Measurements from ENCODE around the gene ASB3. TPM values are rescaled to one million over a fixed set of nuclear protein-coding genes. Genes with fewer than 3 reads are reported as not detected.

ASB3 gene
- total and polyA plus RNA-seq, 9 of the 15 experiments (the other 6 are each of a cell fraction or from before 2014, with no cell fraction given) = 13.6 to 35.3 (median 18.7) TPM

- Histone ChIP-seq H3K27me3 (ENCODE audit: control insufficient read depth in 2 of 2, insufficient read depth in 2 of 2, low read length in 2 of 2) (no peaks in the 10 kb centered on the region; a peak in 1 of 5 replicates), H3K27ac (ENCODE audit: extremely low read depth, low read depth, low read length) (peak overlapping the region; percentile 87), H3K9me3 (replicated peaks; ENCODE audit: control insufficient read depth, insufficient read depth, low read depth, low read length) (no peaks in the 10 kb centered on the region), H4K20me1 (replicated peaks; ENCODE audit: control insufficient read depth, insufficient read depth, low read length) (no peaks in the 10 kb centered on the region; the same call in 1 of the 2 replicates), H3K79me2 (ENCODE audit: control insufficient read depth, insufficient read depth, low read length) (peaks cover 97% of the 10 kb centered on the region), H3K4me2 (ENCODE audit: insufficient read depth, low read length) (peak overlapping the region; percentile 100), H3K36me3 (ENCODE audit: control insufficient read depth, insufficient read depth, low read length) (peaks cover 16% of the 10 kb centered on the region; the same call in 2 of the 3 replicates), H3K4me3 (peak overlapping the region; percentile 94), H3K4me1 (replicated peaks in 1 of 2; ENCODE audit: control insufficient read depth in 2 of 2, insufficient read depth in 2 of 2, low read length in 2 of 2) (peaks cover 4 to 11% of the 10 kb centered on the region in 2 experiments; a peak in 4 of 5 replicates), H3K9ac (ENCODE audit: insufficient read depth in 1 of 2, low read depth in 2 of 2, low read length in 2 of 2) (peak overlapping the region; percentile 93 to 98), H3K9me1 (ENCODE audit: control insufficient read depth, insufficient read depth, low read length) (no peaks in the 10 kb centered on the region), H2AFZ (ENCODE audit: low read depth, low read length) (peak overlapping the region; percentile 95)
- peak; percentile 48 for ATAC-seq
- CTCF ChIA-PET (ENCODE audit: low intra/inter-chr PET ratio) = no interaction called here
- intact Hi-C loops (cut with micrococcal nuclease) (loop anchor here (2.0 kb wide), 1 partner anchor 20 kb away; the partner anchor contains the start of gene CHAC2), in situ Hi-C loops (cut with MboI) (no loop called here)
- no peak for FAIRE-seq
- DNase-seq (ENCODE audit: extremely low read depth in 1 of 4, low spot score in 3 of 4) = peak; percentile 17 to 59 (median 28)
- under 1% methylated on average over 18 of the region's 18 CpGs for WGBS (ENCODE audit: insufficient coverage, low coverage, missing lambda C conversion rate)
- POLR2A ChIA-PET = interaction anchor here (1.1 to 5.8 kb wide), 4 partner anchors 9 to 92 kb away, joined by 3 to 45 read pairs (median 12); partner anchors contain the start of gene CHAC2
- TSS peak; percentile 53 for BruUV-seq (replicated peaks)
- TF ChIP-seq ZNF3 (CRISPR knock-in tag; IDR thresholded peaks at IDR 0.05) (no peak), HDGF (IDR thresholded peaks at IDR 0.05) (no peak), STAT5A (IDR thresholded peaks at IDR 0.05; ENCODE audit: borderline replicate concordance, low read length) (no peak), FOSL1 (tag; conservative IDR thresholded peaks at IDR 0.05) (peak; percentile 34; the same call in 1 of the 2 replicates), ZNF280A (IDR thresholded peaks at IDR 0.05; ENCODE audit: low read depth, partially characterized antibody) (no peak), NRF1 (conservative IDR thresholded peaks at IDR 0.05 in 1 of 2, IDR thresholded peaks at IDR 0.05 in 1 of 2) (no peak), ZNF695 (CRISPR knock-in tag; IDR thresholded peaks at IDR 0.05) (no peak), CEBPB (tag; IDR thresholded peaks at IDR 0.05) (no peak), PHB (CRISPR knock-in tag; IDR thresholded peaks at IDR 0.05) (no peak), ZNF561 (CRISPR knock-in tag; conservative IDR thresholded peaks at IDR 0.05) (no peak), ZKSCAN3 (CRISPR knock-in tag; IDR thresholded peaks at IDR 0.05) (no peak), TRIM25 (IDR thresholded peaks at IDR 0.05; ENCODE audit: borderline replicate concordance) (0 out of 2 replicates have a peak, but pooled peaks have one; percentile 50), ETV1 (tag; conservative IDR thresholded peaks at IDR 0.05; ENCODE audit: low read depth) (no peak), E2F4 (CRISPR knock-in tag; IDR thresholded peaks at IDR 0.05; ENCODE audit: low read depth) (peak; percentile 61; the same call in 1 of the 2 replicates), NFATC3 (IDR thresholded peaks at IDR 0.05) (no peak), NFIC (IDR thresholded peaks at IDR 0.05) (0 out of 2 replicates have a peak, but pooled peaks have one; percentile 6), THRB (CRISPR knock-in tag; conservative IDR thresholded peaks at IDR 0.05) (no peak), SMARCA4 (IDR thresholded peaks at IDR 0.05) (peak; percentile 51; the same call in 1 of the 2 replicates), TAF9B (IDR thresholded peaks at IDR 0.05; ENCODE audit: partially characterized antibody) (no peak)
These were observed 425 bp downstream of the ASB3 start for GRCh38 chr2:53786352-53786704.
